ENCODE results near the gene ELK3. TPM values are rescaled to one million over a fixed set of nuclear protein-coding genes. Genes with fewer than 3 reads are reported as not detected.
A peak's percentile ranks its signal among the peaks of the same experiment; 100 is the strongest.

Gene ELK3
- polyA plus RNA-seq, 2 of the 4 experiments (the other 2 are of a cell fraction) = 33.1 to 38.6 TPM

DNA sequence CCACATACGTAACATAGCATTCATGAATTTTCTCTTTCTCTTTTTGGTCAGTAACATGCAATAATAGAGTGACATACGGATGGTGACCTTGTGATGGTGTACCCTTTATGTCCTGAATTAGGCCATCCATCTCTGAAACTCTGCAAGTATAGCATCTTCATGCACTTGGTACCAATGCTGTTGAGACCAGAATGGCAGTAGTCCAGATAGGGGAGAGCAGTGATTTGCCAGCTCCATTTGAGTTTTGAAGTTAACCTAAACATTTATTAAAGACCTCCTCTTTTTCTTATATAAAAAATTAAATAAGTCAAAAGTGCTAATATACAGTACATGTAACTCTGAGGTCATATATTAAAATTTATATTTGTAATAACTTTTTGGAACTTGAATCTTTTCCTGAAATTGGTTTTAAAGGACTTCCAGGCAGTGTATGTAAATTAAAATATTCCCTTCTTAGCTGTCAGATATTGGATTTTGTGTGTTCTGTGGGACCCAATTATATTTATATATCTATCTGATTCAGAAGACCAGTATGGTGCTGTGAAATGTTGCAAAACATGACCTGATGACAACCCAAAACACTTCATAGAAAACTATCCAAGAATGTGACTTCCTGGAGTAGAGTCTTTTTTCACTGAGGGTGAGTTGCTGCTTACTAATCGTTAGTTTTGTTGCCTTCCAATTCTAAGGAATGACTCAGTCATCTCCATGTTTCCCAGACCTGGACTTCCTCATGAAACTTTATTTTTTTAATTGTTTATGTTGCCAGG is 3.5 kb downstream of the ELK3 start:
- ATAC-seq (peak; percentile 45 to 66), DNase-seq (ENCODE audit: low read depth in 1 of 2, low spot score in 1 of 2) (peak; percentile 74 to 86), FAIRE-seq (peak; percentile 18)
- H3K4me1 ChIP-seq = peaks cover 38% of the 10 kb centered on the region
- H3K9me3 ChIP-seq = no peaks in the 10 kb centered on the region
- peak overlapping the region; percentile 7; the same call in 1 of the 3 replicates for H3K4me3 ChIP-seq
- H3K4me2 ChIP-seq = peak overlapping the region; percentile 91
- peak overlapping the region; percentile 90 to 94 for H3K27ac ChIP-seq
- TF ChIP-seq FOXS1 (CRISPR knock-in tag; IDR thresholded peaks at IDR 0.05) (no peak; the same call in 1 of the 2 replicates), KDM1A (IDR thresholded peaks at IDR 0.05; ENCODE audit: low read depth) (no peak), BCL3 (IDR thresholded peaks at IDR 0.05) (no peak), CEBPB (IDR thresholded peaks at IDR 0.05) (peak; percentile 73 to 88), HOXA7 (CRISPR knock-in tag; IDR thresholded peaks at IDR 0.05) (peak; percentile 82; the same call in 1 of the 2 replicates), JUN (IDR thresholded peaks at IDR 0.05) (peak; percentile 50 to 55; a peak in 2 of 5 replicates), GATA3 (IDR thresholded peaks at IDR 0.05; ENCODE audit: borderline replicate concordance) (peak; percentile 53; the same call in 1 of the 2 replicates), JUNB (IDR thresholded peaks at IDR 0.05) (peak; percentile 85), HOXB5 (CRISPR knock-in tag; IDR thresholded peaks at IDR 0.05) (no peak), MAFK (IDR thresholded peaks at IDR 0.05; ENCODE audit: partially characterized antibody) (peak; percentile 37), RARB (CRISPR knock-in tag; IDR thresholded peaks at IDR 0.05) (peak; percentile 74; the same call in 1 of the 2 replicates), FOSB (CRISPR knock-in tag; IDR thresholded peaks at IDR 0.05) (peak; percentile 91; the same call in 1 of the 2 replicates), RCOR1 (IDR thresholded peaks at IDR 0.05; ENCODE audit: low read depth, low read length) (no peak), MAX (IDR thresholded peaks at IDR 0.05) (peak; percentile 31; the same call in 1 of the 2 replicates), KDM5A (IDR thresholded peaks at IDR 0.05) (no peak), ZFP36 (IDR thresholded peaks at IDR 0.05; ENCODE audit: borderline replicate concordance, partially characterized antibody) (no peak), MAZ (IDR thresholded peaks at IDR 0.05; ENCODE audit: borderline replicate concordance, low read depth, low read length) (no peak), FOSL2 (IDR thresholded peaks at IDR 0.05) (peak; percentile 80; the same call in 1 of the 2 replicates), FOSL2 (CRISPR knock-in tag; IDR thresholded peaks at IDR 0.05) (peak; percentile 90), CBX8 (IDR thresholded peaks at IDR 0.05) (no peak)
- ChIA-PET POLR2A (interaction anchor here (1.6 to 2.2 kb wide), 2 partner anchors 18 to 22 kb away, joined by 3 to 9 read pairs; no protein-coding TSS in a partner anchor), CTCF (interaction anchor here (1.0 to 3.1 kb wide), 4 partner anchors 16 to 20 kb away, joined by 3 to 17 read pairs (median 3); no protein-coding TSS in a partner anchor)
- WGBS (ENCODE audit: missing lambda C conversion rate) = 18% methylated on average over 3 of the region's 3 CpGs

DNA sequence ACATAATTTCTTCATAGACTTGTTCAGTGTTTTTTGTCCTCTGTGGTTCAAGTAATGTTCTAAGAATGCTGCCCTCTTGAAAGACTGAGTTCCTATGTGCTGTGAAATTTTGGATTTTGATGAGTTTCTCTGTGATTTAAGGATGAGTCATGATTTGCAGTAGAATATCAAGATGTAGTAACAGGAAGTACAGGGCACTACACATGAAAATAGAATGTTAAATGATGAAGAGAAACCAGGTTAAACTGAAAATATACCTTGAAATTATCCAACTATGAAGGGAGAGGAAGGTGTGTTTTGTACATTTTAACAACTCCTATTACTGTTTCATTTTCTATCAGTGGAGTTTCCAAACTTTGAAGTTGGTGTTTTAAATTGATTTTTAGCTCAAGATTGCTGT is 4.8 kb downstream of the ELK3 start:
- peak in 1 of 2 experiments; percentile 62 for DNase-seq (ENCODE audit: low read depth in 1 of 2, low spot score in 1 of 2)
- POLR2A ChIA-PET = interaction anchor here (1.6 to 2.2 kb wide), 2 partner anchors 17 to 21 kb away, joined by 3 to 9 read pairs; no protein-coding TSS in a partner anchor
- Histone ChIP-seq H3K4me1 (peaks cover 38% of the 10 kb centered on the region), H3K27ac (peak overlapping the region; percentile 86 to 90), H3K4me2 (peak overlapping the region; percentile 91), H3K4me3 (no peak overlapping the region; the same call in 2 of the 3 replicates), H3K9me3 (peaks cover 9% of the 10 kb centered on the region; the same call in 2 of the 3 replicates)
- TF ChIP-seq JUNB (IDR thresholded peaks at IDR 0.05) (peak; percentile 82), ZSCAN20 (CRISPR knock-in tag; IDR thresholded peaks at IDR 0.05) (peak; percentile 20; the same call in 1 of the 2 replicates), REST (IDR thresholded peaks at IDR 0.05) (no peak), FOSL2 (IDR thresholded peaks at IDR 0.05) (peak; percentile 82), FOSL2 (CRISPR knock-in tag; IDR thresholded peaks at IDR 0.05) (peak; percentile 97), EHMT2 (IDR thresholded peaks at IDR 0.05; ENCODE audit: low read depth) (no peak), ATOH8 (CRISPR knock-in tag; IDR thresholded peaks at IDR 0.05; ENCODE audit: low read depth) (no peak), JUN (IDR thresholded peaks at IDR 0.05) (peak in 1 of 2 experiments; percentile 54; a peak in 1 of 5 replicates), GATA3 (IDR thresholded peaks at IDR 0.05; ENCODE audit: borderline replicate concordance) (peak; percentile 71; the same call in 1 of the 2 replicates), MAFK (IDR thresholded peaks at IDR 0.05; ENCODE audit: partially characterized antibody) (peak; percentile 63), CBX8 (IDR thresholded peaks at IDR 0.05) (no peak), CEBPB (IDR thresholded peaks at IDR 0.05) (peak in 1 of 2 experiments; percentile 64; a peak in 2 of 4 replicates)
- peak; percentile 80 for FAIRE-seq
- peak in 1 of 2 experiments; percentile 27; a peak in 2 of 6 replicates for ATAC-seq
- CTCF ChIA-PET = interaction anchor here (1.7 to 3.1 kb wide), 3 partner anchors 10 to 16 kb away, joined by 3 to 17 read pairs (median 8); no protein-coding TSS in a partner anchor

Measured in A549 (cell line).